ENCODE data around the gene KIAA1328. TPM values are rescaled to one million over a fixed set of nuclear protein-coding genes. Genes with fewer than 3 reads are reported as not detected.
"Not testable (repeated sequence)": the region's sequence is repeated elsewhere in the genome, so short reads cannot be mapped to it uniquely, and the experiment has no call there.

KIAA1328 gene
- total and polyA plus RNA-seq, 4 experiments from 2014 or later = 6.9 to 15.7 (median 12.8) TPM

GRCh38 chr18:36812678-36813077 is 16.2 kb upstream of the KIAA1328 start:
- H3K4me1 ChIP-seq (ENCODE audit: insufficient read depth, low read length) = no peaks in the 10 kb centered on the region
- H3K36me3 Mint-ChIP-seq = peaks cover 14 to 61% of the 10 kb centered on the region in 2 donors
- DNase-seq = no peak
- H3K27ac Mint-ChIP-seq = peak overlapping the region in 3 of 7 donors; percentile 39 to 80 (median 42)
- peaks cover 0 to 2% (median 0%) of the 10 kb centered on the region in 8 donors for H3K9me3 Mint-ChIP-seq
- ChIA-PET POLR2A (ENCODE audit: partially characterized antibody) (no interaction called here), CTCF (ENCODE audit: partially characterized antibody) (interaction anchor here (0.9 to 7.3 kb wide), 4 partner anchors 9 to 125 kb away, joined by 3 to 50 read pairs (median 12); partner anchors contain the start of genes KIAA1328 and TPGS2)
- H3K4me3 ChIP-seq (ENCODE audit: low read length in 2 of 2) = no peak overlapping the region
- no peaks in the 10 kb centered on the region for H3K27me3 Mint-ChIP-seq
- no peaks in the 10 kb centered on the region for H3K9me3 ChIP-seq (ENCODE audit: control insufficient read depth in 1 of 2, low read length in 2 of 2)
- intact Hi-C loops (cut with micrococcal nuclease) = loop anchor here (2.0 kb wide), 1 partner anchor 16 kb away; the partner anchor contains the start of genes KIAA1328 and TPGS2
- H3K36me3 ChIP-seq (ENCODE audit: insufficient read depth, low read length) = peaks cover 7% of the 10 kb centered on the region
- H3K27ac ChIP-seq (ENCODE audit: low read depth, low read length) = no peak overlapping the region
- peaks cover 5 to 15% (median 11%) of the 10 kb centered on the region in 4 donors for H3K4me1 Mint-ChIP-seq
- no peaks in the 10 kb centered on the region for H3K27me3 ChIP-seq (ENCODE audit: insufficient read depth, low read length)
- no peak overlapping the region for H3K4me3 Mint-ChIP-seq

- H3K27ac ChIP-seq (ENCODE audit: low read depth, low read length) = no peak overlapping the region
- no peaks in the 10 kb centered on the region for H3K9me3 ChIP-seq (ENCODE audit: control insufficient read depth in 1 of 2, low read length in 2 of 2)
- H3K4me1 ChIP-seq (ENCODE audit: insufficient read depth, low read length) = no peaks in the 10 kb centered on the region
- Mint-ChIP-seq H3K27ac (peak overlapping the region in 3 of 7 donors; percentile 30 to 73 (median 48)), H3K4me3 (peak overlapping the region in 1 of 8 donors; percentile 43), H3K4me1 (peaks cover 8 to 19% (median 12%) of the 10 kb centered on the region in 4 donors), H3K9me3 (peaks cover 0 to 2% (median 0%) of the 10 kb centered on the region in 8 donors), H3K36me3 (peaks cover 15 to 62% of the 10 kb centered on the region in 2 donors), H3K27me3 (no peaks in the 10 kb centered on the region)
- H3K36me3 ChIP-seq (ENCODE audit: insufficient read depth, low read length) = peaks cover 13% of the 10 kb centered on the region
- intact Hi-C loops (cut with micrococcal nuclease) = loop anchor here (2.0 kb wide), 1 partner anchor 16 kb away; the partner anchor contains the start of genes KIAA1328 and TPGS2
- DNase-seq = no peak
- no peak overlapping the region for H3K4me3 ChIP-seq (ENCODE audit: low read length in 2 of 2)
- H3K27me3 ChIP-seq (ENCODE audit: insufficient read depth, low read length) = no peaks in the 10 kb centered on the region
- CTCF ChIA-PET (ENCODE audit: partially characterized antibody) = interaction anchor here (0.9 to 7.3 kb wide), 4 partner anchors 8 to 126 kb away, joined by 3 to 50 read pairs (median 12); partner anchors contain the start of genes KIAA1328 and TPGS2
- POLR2A ChIA-PET (ENCODE audit: partially characterized antibody) = no interaction called here
Observed at GRCh38 chr18:36813101-36813775, 15.7 kb upstream of the KIAA1328 start.

- Mint-ChIP-seq H3K27me3 (no peaks in the 10 kb centered on the region), H3K27ac (peak overlapping the region in 5 of 7 donors; percentile 5 to 73 (median 9)), H3K4me1 (peaks cover 8 to 19% (median 12%) of the 10 kb centered on the region in 4 donors), H3K9me3 (peaks cover 0 to 2% (median 0%) of the 10 kb centered on the region in 8 donors), H3K4me3 (no peak overlapping the region), H3K36me3 (peaks cover 19 to 67% of the 10 kb centered on the region in 2 donors)
- H3K36me3 ChIP-seq (ENCODE audit: insufficient read depth, low read length) = peaks cover 13% of the 10 kb centered on the region
- no peak overlapping the region for H3K27ac ChIP-seq (ENCODE audit: low read depth, low read length)
- no peaks in the 10 kb centered on the region for H3K9me3 ChIP-seq (ENCODE audit: control insufficient read depth in 1 of 2, low read length in 2 of 2)
- ChIA-PET POLR2A (ENCODE audit: partially characterized antibody) (no interaction called here), CTCF (ENCODE audit: partially characterized antibody) (interaction anchor here (4.6 to 7.3 kb wide), 2 partner anchors 15 to 126 kb away, joined by 22 to 50 read pairs; partner anchors contain the start of genes KIAA1328 and TPGS2)
- DNase-seq = no peak
- H3K27me3 ChIP-seq (ENCODE audit: insufficient read depth, low read length) = no peaks in the 10 kb centered on the region
- no peaks in the 10 kb centered on the region for H3K4me1 ChIP-seq (ENCODE audit: insufficient read depth, low read length)
- H3K4me3 ChIP-seq (ENCODE audit: low read length in 2 of 2) = no peak overlapping the region
- intact Hi-C loops (cut with micrococcal nuclease) = loop anchor here (2.0 kb wide), 1 partner anchor 15 kb away; the partner anchor contains the start of genes KIAA1328 and TPGS2
Observed at GRCh38 chr18:36813824-36814223, 15.1 kb upstream of the KIAA1328 start.

GRCh38 chr18:36814994-36815393 is 13.9 kb upstream of the KIAA1328 start:
- H3K27me3 Mint-ChIP-seq = no peaks in the 10 kb centered on the region
- H3K36me3 Mint-ChIP-seq = peaks cover 22 to 71% of the 10 kb centered on the region in 2 donors
- intact Hi-C loops (cut with micrococcal nuclease) = no loop called here
- CTCF ChIA-PET (ENCODE audit: partially characterized antibody) = no interaction called here
- Histone ChIP-seq H3K36me3 (ENCODE audit: insufficient read depth, low read length) (peaks cover 13% of the 10 kb centered on the region), H3K9me3 (ENCODE audit: control insufficient read depth in 1 of 2, low read length in 2 of 2) (no peaks in the 10 kb centered on the region), H3K27ac (ENCODE audit: low read depth, low read length) (no peak overlapping the region), H3K27me3 (ENCODE audit: insufficient read depth, low read length) (no peaks in the 10 kb centered on the region), H3K4me1 (ENCODE audit: insufficient read depth, low read length) (no peaks in the 10 kb centered on the region), H3K4me3 (ENCODE audit: low read length in 2 of 2) (no peak overlapping the region)
- no peak overlapping the region for H3K4me3 Mint-ChIP-seq
- peaks cover 0 to 2% (median 0%) of the 10 kb centered on the region in 8 donors for H3K9me3 Mint-ChIP-seq
- no peak for DNase-seq
- POLR2A ChIA-PET (ENCODE audit: partially characterized antibody) = no interaction called here
- peaks cover 7 to 14% (median 10%) of the 10 kb centered on the region in 4 donors for H3K4me1 Mint-ChIP-seq
- peak overlapping the region in 1 of 7 donors; percentile 29 for H3K27ac Mint-ChIP-seq

GRCh38 chr18:36816096-36816495 is 12.8 kb upstream of the KIAA1328 start:
- H3K27me3 ChIP-seq (ENCODE audit: insufficient read depth, low read length); POLR2A ChIA-PET (ENCODE audit: partially characterized antibody); H3K4me3 ChIP-seq (ENCODE audit: low read length in 2 of 2); intact Hi-C loops (cut with micrococcal nuclease); H3K27me3 Mint-ChIP-seq; H3K4me1 ChIP-seq (ENCODE audit: insufficient read depth, low read length); H3K9me3 Mint-ChIP-seq; CTCF ChIA-PET (ENCODE audit: partially characterized antibody); DNase-seq; H3K9me3 ChIP-seq (ENCODE audit: control insufficient read depth in 1 of 2, low read length in 2 of 2); H3K27ac ChIP-seq (ENCODE audit: low read depth, low read length); H3K4me3 Mint-ChIP-seq: not testable (repeated sequence)
- H3K4me1 Mint-ChIP-seq = peaks cover 6 to 17% (median 10%) of the 10 kb centered on the region in 4 donors
- peaks cover 13% of the 10 kb centered on the region for H3K36me3 ChIP-seq (ENCODE audit: insufficient read depth, low read length)
- H3K36me3 Mint-ChIP-seq = peaks cover 22 to 74% of the 10 kb centered on the region in 2 donors
- H3K27ac Mint-ChIP-seq = peak overlapping the region in 2 of 7 donors; percentile 41 to 72

- Mint-ChIP-seq H3K36me3 (peaks cover 22 to 73% of the 10 kb centered on the region in 2 donors), H3K4me1 (peaks cover 10 to 19% (median 13%) of the 10 kb centered on the region in 4 donors), H3K4me3 (no peak overlapping the region), H3K9me3 (peaks cover 0 to 2% (median 0%) of the 10 kb centered on the region in 8 donors), H3K27me3 (no peaks in the 10 kb centered on the region), H3K27ac (peak overlapping the region in 3 of 7 donors; percentile 50 to 70 (median 57))
- ChIA-PET POLR2A (ENCODE audit: partially characterized antibody) (no interaction called here), CTCF (ENCODE audit: partially characterized antibody) (interaction anchor here (1.6 to 2.5 kb wide), 3 partner anchors 9 to 799 kb away, joined by 3 to 13 read pairs (median 9); partner anchors contain the start of genes KIAA1328 and TPGS2)
- Histone ChIP-seq H3K27me3 (ENCODE audit: insufficient read depth, low read length) (no peaks in the 10 kb centered on the region), H3K27ac (ENCODE audit: low read depth, low read length) (no peak overlapping the region), H3K36me3 (ENCODE audit: insufficient read depth, low read length) (peaks cover 13% of the 10 kb centered on the region), H3K4me3 (ENCODE audit: low read length in 2 of 2) (no peak overlapping the region), H3K4me1 (ENCODE audit: insufficient read depth, low read length) (no peaks in the 10 kb centered on the region), H3K9me3 (ENCODE audit: control insufficient read depth in 1 of 2, low read length in 2 of 2) (no peaks in the 10 kb centered on the region)
- intact Hi-C loops (cut with micrococcal nuclease) = no loop called here
- DNase-seq = no peak
Observed at GRCh38 chr18:36817039-36817438, 11.9 kb upstream of the KIAA1328 start.

- POLR2A ChIA-PET (ENCODE audit: partially characterized antibody) = interaction anchor here (0.7 to 2.8 kb wide), 2 partner anchors 10 to 413 kb away, joined by 3 to 9 read pairs; partner anchors contain the start of genes KIAA1328 and TPGS2
- Mint-ChIP-seq H3K4me1 (peaks cover 7 to 19% (median 9%) of the 10 kb centered on the region in 4 donors), H3K4me3 (no peak overlapping the region), H3K27ac (no peak overlapping the region), H3K36me3 (peaks cover 22 to 58% of the 10 kb centered on the region in 2 donors), H3K27me3 (no peaks in the 10 kb centered on the region), H3K9me3 (no peaks in the 10 kb centered on the region)
- Histone ChIP-seq H3K27me3 (ENCODE audit: insufficient read depth, low read length) (no peaks in the 10 kb centered on the region), H3K4me1 (ENCODE audit: insufficient read depth, low read length) (no peaks in the 10 kb centered on the region), H3K9me3 (ENCODE audit: control insufficient read depth in 1 of 2, low read length in 2 of 2) (no peaks in the 10 kb centered on the region), H3K4me3 (ENCODE audit: low read length in 2 of 2) (no peak overlapping the region), H3K36me3 (ENCODE audit: insufficient read depth, low read length) (peaks cover 13% of the 10 kb centered on the region), H3K27ac (ENCODE audit: low read depth, low read length) (no peak overlapping the region)
- CTCF ChIA-PET (ENCODE audit: partially characterized antibody) = interaction anchor here (1.8 to 2.6 kb wide), 3 partner anchors 8 to 10 kb away, joined by 9 to 13 read pairs (median 10); partner anchors contain the start of genes KIAA1328 and TPGS2
- intact Hi-C loops (cut with micrococcal nuclease) = no loop called here
- no peak for DNase-seq
Observed at GRCh38 chr18:36818652-36819051, 10.3 kb upstream of the KIAA1328 start.
